ENCODE measurements around the gene PLPP4. TPM values are rescaled to one million over a fixed set of nuclear protein-coding genes. Genes with fewer than 3 reads are reported as not detected.

Gene PLPP4
- total RNA-seq, 3 donors from 2014 or later = not detected

- H3K36me3 Mint-ChIP-seq (ENCODE audit: insufficient read depth) = no peaks in the 10 kb centered on the region
- no peaks in the 10 kb centered on the region for H3K27me3 Mint-ChIP-seq (ENCODE audit: low read depth)
- H3K4me1 Mint-ChIP-seq (ENCODE audit: low read depth) = no peaks in the 10 kb centered on the region
- DNase-seq (no peak), ATAC-seq (no peak)
- no peaks in the 10 kb centered on the region for H3K9me3 Mint-ChIP-seq
- no peak overlapping the region for H3K4me3 Mint-ChIP-seq
Observed at GRCh38 chr10:120466006-120466405, 9.0 kb downstream of the PLPP4 start.

GRCh38 chr10:120473593-120473992 lies 16.6 kb downstream of the PLPP4 start:
- H3K9me3 Mint-ChIP-seq = peaks cover 10% of the 10 kb centered on the region
- H3K36me3 Mint-ChIP-seq (ENCODE audit: insufficient read depth) = no peaks in the 10 kb centered on the region
- no peak overlapping the region for H3K4me3 Mint-ChIP-seq
- H3K4me1 Mint-ChIP-seq (ENCODE audit: low read depth) = no peaks in the 10 kb centered on the region
- ATAC-seq (no peak), DNase-seq (no peak)
- H3K27me3 Mint-ChIP-seq (ENCODE audit: low read depth) = no peaks in the 10 kb centered on the region

GRCh38 chr10:120474956-120475355 lies 17.9 kb downstream of the PLPP4 start:
- peaks cover 10% of the 10 kb centered on the region for H3K9me3 Mint-ChIP-seq
- ATAC-seq (no peak), DNase-seq (no peak)
- H3K4me1 Mint-ChIP-seq (ENCODE audit: low read depth) = no peaks in the 10 kb centered on the region
- H3K36me3 Mint-ChIP-seq (ENCODE audit: insufficient read depth) = no peaks in the 10 kb centered on the region
- H3K27me3 Mint-ChIP-seq (ENCODE audit: low read depth) = peaks cover 1% of the 10 kb centered on the region
- no peak overlapping the region for H3K4me3 Mint-ChIP-seq

- peaks cover 1% of the 10 kb centered on the region for H3K27me3 Mint-ChIP-seq (ENCODE audit: low read depth)
Observed at GRCh38 chr10:120475844-120476791, 19.1 kb downstream of the PLPP4 start.

GRCh38 chr10:120477021-120477742 lies 20.2 kb downstream of the PLPP4 start:
- no peak for ATAC-seq
- no peak overlapping the region for H3K4me3 Mint-ChIP-seq
- DNase-seq = no peak
- peaks cover 17% of the 10 kb centered on the region for H3K9me3 Mint-ChIP-seq
- H3K36me3 Mint-ChIP-seq (ENCODE audit: insufficient read depth) = no peaks in the 10 kb centered on the region
- H3K27me3 Mint-ChIP-seq (ENCODE audit: low read depth) = peaks cover 3% of the 10 kb centered on the region
- no peaks in the 10 kb centered on the region for H3K4me1 Mint-ChIP-seq (ENCODE audit: low read depth)

More at GRCh38 chr10:120475844-120476791, 19.1 kb downstream of the PLPP4 start:
- no peak for DNase-seq
- peaks cover 13% of the 10 kb centered on the region for H3K9me3 Mint-ChIP-seq
- no peak overlapping the region for H3K4me3 Mint-ChIP-seq
- no peak for ATAC-seq
- H3K4me1 Mint-ChIP-seq (ENCODE audit: low read depth) = no peaks in the 10 kb centered on the region
- H3K36me3 Mint-ChIP-seq (ENCODE audit: insufficient read depth) = no peaks in the 10 kb centered on the region

- DNase-seq (no peak), ATAC-seq (no peak)
- Mint-ChIP-seq H3K4me1 (ENCODE audit: low read depth) (no peaks in the 10 kb centered on the region), H3K27me3 (ENCODE audit: low read depth) (peaks cover 3% of the 10 kb centered on the region), H3K9me3 (peaks cover 14% of the 10 kb centered on the region), H3K36me3 (ENCODE audit: insufficient read depth) (no peaks in the 10 kb centered on the region), H3K4me3 (no peak overlapping the region)
Observed at GRCh38 chr10:120477743-120478141, 20.7 kb downstream of the PLPP4 start.

GRCh38 chr10:120478386-120478785 lies 21.4 kb downstream of the PLPP4 start:
- no peaks in the 10 kb centered on the region for H3K36me3 Mint-ChIP-seq (ENCODE audit: insufficient read depth)
- ATAC-seq (no peak), DNase-seq (no peak)
- H3K9me3 Mint-ChIP-seq = peaks cover 11% of the 10 kb centered on the region
- no peaks in the 10 kb centered on the region for H3K4me1 Mint-ChIP-seq (ENCODE audit: low read depth)
- H3K27me3 Mint-ChIP-seq (ENCODE audit: low read depth) = peaks cover 3% of the 10 kb centered on the region
- H3K4me3 Mint-ChIP-seq = no peak overlapping the region

- Mint-ChIP-seq H3K9me3 (peaks cover 11% of the 10 kb centered on the region), H3K36me3 (ENCODE audit: insufficient read depth) (no peaks in the 10 kb centered on the region), H3K4me1 (ENCODE audit: low read depth) (no peaks in the 10 kb centered on the region), H3K4me3 (no peak overlapping the region), H3K27me3 (ENCODE audit: low read depth) (peaks cover 3% of the 10 kb centered on the region)
- ATAC-seq (no peak), DNase-seq (no peak)
Observed at GRCh38 chr10:120479506-120479905, 22.5 kb downstream of the PLPP4 start.

- no peak for ATAC-seq
- Mint-ChIP-seq H3K9me3 (peaks cover 11% of the 10 kb centered on the region), H3K27me3 (ENCODE audit: low read depth) (peaks cover 3% of the 10 kb centered on the region), H3K4me1 (ENCODE audit: low read depth) (no peaks in the 10 kb centered on the region), H3K4me3 (no peak overlapping the region), H3K36me3 (ENCODE audit: insufficient read depth) (no peaks in the 10 kb centered on the region)
- DNase-seq = no peak
Observed at GRCh38 chr10:120480065-120480600, 23.1 kb downstream of the PLPP4 start.

- H3K9me3 Mint-ChIP-seq = peaks cover 11% of the 10 kb centered on the region
- H3K36me3 Mint-ChIP-seq (ENCODE audit: insufficient read depth) = no peaks in the 10 kb centered on the region
- peaks cover 3% of the 10 kb centered on the region for H3K27me3 Mint-ChIP-seq (ENCODE audit: low read depth)
- no peak overlapping the region for H3K4me3 Mint-ChIP-seq
- no peak for ATAC-seq
- no peak for DNase-seq
- H3K4me1 Mint-ChIP-seq (ENCODE audit: low read depth) = no peaks in the 10 kb centered on the region
Observed at GRCh38 chr10:120480848-120481247, 23.8 kb downstream of the PLPP4 start.

GRCh38 chr10:120483006-120483405 lies 26.0 kb downstream of the PLPP4 start:
- no peaks in the 10 kb centered on the region for H3K36me3 Mint-ChIP-seq (ENCODE audit: insufficient read depth)
- no peak overlapping the region for H3K4me3 Mint-ChIP-seq
- peaks cover 3% of the 10 kb centered on the region for H3K27me3 Mint-ChIP-seq (ENCODE audit: low read depth)
- DNase-seq (no peak), ATAC-seq (no peak)
- no peaks in the 10 kb centered on the region for H3K4me1 Mint-ChIP-seq (ENCODE audit: low read depth)
- H3K9me3 Mint-ChIP-seq = peaks cover 11% of the 10 kb centered on the region

GRCh38 chr10:120483651-120484301 lies 26.7 kb downstream of the PLPP4 start:
- peaks cover 11% of the 10 kb centered on the region for H3K9me3 Mint-ChIP-seq
- ATAC-seq = no peak

GRCh38 chr10:120485946-120486345 lies 28.9 kb downstream of the PLPP4 start:
- Mint-ChIP-seq H3K27me3 (ENCODE audit: low read depth) (peaks cover 2% of the 10 kb centered on the region), H3K36me3 (ENCODE audit: insufficient read depth) (no peaks in the 10 kb centered on the region), H3K4me3 (no peak overlapping the region), H3K9me3 (peaks cover 8% of the 10 kb centered on the region), H3K4me1 (ENCODE audit: low read depth) (no peaks in the 10 kb centered on the region)
- DNase-seq (no peak), ATAC-seq (no peak)

More at GRCh38 chr10:120483651-120484301, 26.7 kb downstream of the PLPP4 start:
- no peak for DNase-seq
- Mint-ChIP-seq H3K36me3 (ENCODE audit: insufficient read depth) (no peaks in the 10 kb centered on the region), H3K27me3 (ENCODE audit: low read depth) (peaks cover 3% of the 10 kb centered on the region), H3K4me1 (ENCODE audit: low read depth) (no peaks in the 10 kb centered on the region), H3K4me3 (no peak overlapping the region)

- H3K27me3 Mint-ChIP-seq (ENCODE audit: low read depth) = peaks cover 3% of the 10 kb centered on the region
- ATAC-seq (no peak), DNase-seq (no peak)
- H3K4me1 Mint-ChIP-seq (ENCODE audit: low read depth) = no peaks in the 10 kb centered on the region
- no peaks in the 10 kb centered on the region for H3K36me3 Mint-ChIP-seq (ENCODE audit: insufficient read depth)
- H3K9me3 Mint-ChIP-seq = peaks cover 7% of the 10 kb centered on the region
- no peak overlapping the region for H3K4me3 Mint-ChIP-seq
Observed at GRCh38 chr10:120486671-120487205, 29.7 kb downstream of the PLPP4 start.
